Mucosa of descending colon (tissue), 3 donors: ENCODE measurements around the gene GRAMD4. TPM values are rescaled to one million over a fixed set of nuclear protein-coding genes. Genes with fewer than 3 reads are reported as not detected.
"Not testable (repeated sequence)": the region's sequence is repeated elsewhere in the genome, so short reads cannot be mapped to it uniquely, and the experiment has no call there.

Experiments used
- ATAC-seq: fragments of 200-7000 bp; cut with Tn5 transposase; one replicate; pipeline ENCODE4 v1.9.1; 2020; ENCODE audit warnings: mild to moderate bottlenecking, moderate library complexity
- DNase-seq, 3 donors: peaks; one replicate each; pipeline ENCODE4 v3.0.0-alpha.2; 2020
- H3K36me3 ChIP-seq: fragments of 200-600 bp; one replicate; pipeline ENCODE4 v1.8.0; 2021; ENCODE audit warnings: low read depth, mild to moderate bottlenecking
- H3K4me1 ChIP-seq: fragments of 200-600 bp; one replicate; pipeline ENCODE4 v1.8.0; 2021; ENCODE audit warnings: low read depth, mild to moderate bottlenecking
- H3K4me3 ChIP-seq: fragments of 200-600 bp; one replicate; pipeline ENCODE4 v1.8.0; 2021; ENCODE audit warnings: mild to moderate bottlenecking
- H3K9me3 ChIP-seq: fragments of 200-600 bp; one replicate; pipeline ENCODE4 v1.8.0; 2021; ENCODE audit warnings: mild to moderate bottlenecking
- CTCF ChIP-seq: fragments of 200-600 bp; IDR thresholded peaks from one replicate; pipeline ENCODE4 v1.8.0; 2022; ENCODE audit warnings: antibody characterized with exemption, mild to moderate bottlenecking
- intact Hi-C, 2 donors: fragments of 100-400 bp; cut with DNase I in 1 of 2; cut with micrococcal nuclease in 1 of 2; formaldehyde crosslinking; loops; one replicate each; pipeline versions ENCODE4 v1.11.0 to v1.11.1; 2022; cut with DNase I, micrococcal nuclease
- total RNA-seq, 3 donors: library from RNA; stranded (reverse); fragmentation: NEBNext Ultra II Directional in 2 of 3; extraction: Animal tissue kit (Norgen Biotek cat#: 25700) in 2 of 3; gene quantifications; one replicate each; pipeline versions ENCODE4 v1.2.1 to v1.2.4, GENCODE V29; 2021 to 2023
- donor health status: DM: no; HTN: no; CAD: no; lungs with moderate emphysema.
- donor health status: DM: no; HTN: no; CAD: no.
- donor health status: DM: no; HTN: yes; CAD: no.

Gene GRAMD4
- total RNA-seq, 3 donors from 2014 or later = 114 to 203 (median 197) TPM

DNA sequence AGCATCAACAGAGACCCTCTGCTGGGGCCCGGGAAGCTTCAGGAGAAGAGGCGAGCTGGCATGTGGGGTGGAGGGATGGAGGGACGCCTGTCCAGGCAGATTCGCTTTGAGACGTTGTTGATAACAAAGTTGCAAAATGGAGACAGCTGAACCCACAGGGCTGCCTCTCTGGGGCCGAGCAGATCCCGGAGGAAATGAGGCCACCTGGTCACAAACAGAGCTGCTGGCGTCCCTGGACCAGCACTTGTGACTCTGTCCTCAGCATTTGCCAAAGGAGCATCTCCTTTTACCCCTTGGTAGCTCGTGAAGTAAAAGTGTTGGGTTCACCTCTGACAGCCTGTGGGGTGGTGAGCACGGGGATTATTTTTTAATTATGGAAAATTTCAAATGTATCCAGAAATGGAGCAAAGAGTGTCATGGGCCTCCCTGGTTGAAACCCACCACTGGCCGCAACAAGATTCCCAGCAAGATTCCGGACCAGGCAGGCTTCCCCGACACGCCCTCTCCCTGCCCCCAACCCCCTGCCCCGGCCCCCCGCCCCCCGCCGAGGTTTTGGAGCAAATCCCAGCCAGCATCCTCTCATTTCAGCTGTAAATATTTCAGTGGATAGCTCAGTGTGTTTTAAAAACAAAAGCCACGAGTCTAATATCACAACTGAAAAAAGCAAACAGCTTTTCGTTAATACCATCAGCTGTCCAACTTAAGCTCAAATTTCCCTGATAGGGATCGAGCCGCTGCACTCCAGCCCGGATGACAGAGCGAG is 20.3 kb downstream of the GRAMD4 start:
- H3K36me3 ChIP-seq = no peaks in the 10 kb centered on the region
- H3K9me3 ChIP-seq = no peaks in the 10 kb centered on the region
- intact Hi-C loops = no loop called here
- H3K4me1 ChIP-seq = no peaks in the 10 kb centered on the region
- ATAC-seq = no peak
- DNase-seq = no peak
- H3K4me3 ChIP-seq = no peak overlapping the region
- no peak for TF ChIP-seq CTCF

GRCh38 chr22:46641811-46642266 is 21.7 kb downstream of the GRAMD4 start:
- peaks cover 10% of the 10 kb centered on the region for H3K4me1 ChIP-seq
- H3K36me3 ChIP-seq = no peaks in the 10 kb centered on the region
- TF ChIP-seq CTCF = no peak
- H3K4me3 ChIP-seq = no peak overlapping the region
- no peaks in the 10 kb centered on the region for H3K9me3 ChIP-seq
- ATAC-seq = no peak
- intact Hi-C loops = no loop called here
- DNase-seq = no peak

DNA sequence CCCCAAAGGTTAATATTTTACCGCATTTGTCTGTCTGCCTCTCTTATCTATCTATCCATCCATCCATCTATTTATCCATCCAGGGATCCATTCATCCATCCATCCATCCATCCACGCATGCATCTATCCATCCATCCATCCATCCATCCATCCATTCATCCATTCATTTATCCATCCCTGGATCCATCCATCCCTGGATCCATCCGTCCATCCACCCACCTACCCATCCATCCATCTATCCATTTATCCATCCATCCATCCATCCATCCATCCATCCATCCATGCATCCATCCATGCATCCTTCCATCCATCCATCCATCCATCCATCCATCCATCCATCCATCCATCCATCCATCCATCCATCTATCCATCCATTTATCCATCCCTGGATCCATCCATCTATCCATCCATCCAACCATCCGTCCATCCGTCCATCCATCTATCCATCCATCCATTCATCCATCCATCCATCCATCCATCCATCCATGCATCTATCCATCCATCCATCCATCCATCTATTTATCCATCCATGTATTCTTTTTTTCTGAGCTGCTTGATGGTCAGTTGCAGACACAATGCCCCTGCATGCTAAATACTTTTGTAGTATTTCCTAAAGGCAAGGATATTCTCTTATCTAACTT is 22.8 kb downstream of the GRAMD4 start:
- ATAC-seq, intact Hi-C loops, H3K4me1 ChIP-seq, H3K36me3 ChIP-seq, H3K9me3 ChIP-seq, H3K4me3 ChIP-seq, DNase-seq: not testable (repeated sequence)

GRCh38 chr22:46646531-46647215 is 26.5 kb downstream of the GRAMD4 start:
- Histone ChIP-seq H3K9me3 (no peaks in the 10 kb centered on the region), H3K36me3 (no peaks in the 10 kb centered on the region), H3K4me1 (peaks cover 22% of the 10 kb centered on the region), H3K4me3 (no peak overlapping the region)
- TF ChIP-seq CTCF = no peak
- intact Hi-C loops = no loop called here
- ATAC-seq (peak; percentile 86), DNase-seq (peak in 2 of 3 donors; percentile 74 to 76)

DNA sequence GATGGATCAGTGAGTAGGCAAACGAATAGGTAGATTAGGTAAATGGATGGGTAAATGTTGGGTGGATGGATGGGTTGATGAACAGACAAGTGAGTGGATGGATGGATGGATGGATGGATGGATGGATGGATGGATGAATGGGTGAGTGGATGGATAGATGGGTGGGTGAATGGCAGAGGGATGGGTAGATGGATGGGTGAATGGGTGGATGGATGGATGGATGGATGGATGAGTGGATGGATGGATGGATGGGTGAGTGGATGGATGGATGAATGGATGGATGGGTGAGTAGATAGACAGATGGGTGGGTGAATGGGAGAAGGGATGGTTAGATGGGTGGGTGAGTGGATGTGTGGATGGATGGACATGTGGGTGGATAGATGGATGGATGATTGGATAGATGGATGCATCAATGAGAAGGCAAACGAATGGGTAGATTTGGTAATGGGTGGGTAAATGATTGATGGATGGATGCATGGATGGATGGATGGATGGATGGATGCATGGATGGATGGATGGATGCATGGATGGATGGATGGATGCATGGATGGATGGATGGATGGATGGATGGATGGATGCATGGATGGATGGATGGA is 28.1 kb downstream of the GRAMD4 start:
- H3K9me3 ChIP-seq, H3K4me3 ChIP-seq, DNase-seq, H3K36me3 ChIP-seq, intact Hi-C loops, ATAC-seq: not testable (repeated sequence)
- peaks cover 38% of the 10 kb centered on the region for H3K4me1 ChIP-seq

GRCh38 chr22:46649141-46650077 is 29.2 kb downstream of the GRAMD4 start:
- intact Hi-C loops = no loop called here
- ATAC-seq = no peak
- H3K4me3 ChIP-seq = no peak overlapping the region
- peaks cover 44% of the 10 kb centered on the region for H3K4me1 ChIP-seq
- H3K9me3 ChIP-seq = no peaks in the 10 kb centered on the region
- no peak for TF ChIP-seq CTCF
- no peaks in the 10 kb centered on the region for H3K36me3 ChIP-seq
- DNase-seq = peak in 1 of 3 donors; percentile 27
